ENCODE data around the gene CCDC177.

- TF ChIP-seq CTCF (IDR thresholded peaks at IDR 0.05; ENCODE audit: poor library complexity, severe bottlenecking) (no peak), POLR2AphosphoS5 (IDR thresholded peaks at IDR 0.05) (no peak), EZH2 (IDR thresholded peaks at IDR 0.05; ENCODE audit: borderline replicate concordance, insufficient read depth, low read length, poor library complexity, severe bottlenecking) (no peak)
- TF ChIP-seq, protein P1, sequence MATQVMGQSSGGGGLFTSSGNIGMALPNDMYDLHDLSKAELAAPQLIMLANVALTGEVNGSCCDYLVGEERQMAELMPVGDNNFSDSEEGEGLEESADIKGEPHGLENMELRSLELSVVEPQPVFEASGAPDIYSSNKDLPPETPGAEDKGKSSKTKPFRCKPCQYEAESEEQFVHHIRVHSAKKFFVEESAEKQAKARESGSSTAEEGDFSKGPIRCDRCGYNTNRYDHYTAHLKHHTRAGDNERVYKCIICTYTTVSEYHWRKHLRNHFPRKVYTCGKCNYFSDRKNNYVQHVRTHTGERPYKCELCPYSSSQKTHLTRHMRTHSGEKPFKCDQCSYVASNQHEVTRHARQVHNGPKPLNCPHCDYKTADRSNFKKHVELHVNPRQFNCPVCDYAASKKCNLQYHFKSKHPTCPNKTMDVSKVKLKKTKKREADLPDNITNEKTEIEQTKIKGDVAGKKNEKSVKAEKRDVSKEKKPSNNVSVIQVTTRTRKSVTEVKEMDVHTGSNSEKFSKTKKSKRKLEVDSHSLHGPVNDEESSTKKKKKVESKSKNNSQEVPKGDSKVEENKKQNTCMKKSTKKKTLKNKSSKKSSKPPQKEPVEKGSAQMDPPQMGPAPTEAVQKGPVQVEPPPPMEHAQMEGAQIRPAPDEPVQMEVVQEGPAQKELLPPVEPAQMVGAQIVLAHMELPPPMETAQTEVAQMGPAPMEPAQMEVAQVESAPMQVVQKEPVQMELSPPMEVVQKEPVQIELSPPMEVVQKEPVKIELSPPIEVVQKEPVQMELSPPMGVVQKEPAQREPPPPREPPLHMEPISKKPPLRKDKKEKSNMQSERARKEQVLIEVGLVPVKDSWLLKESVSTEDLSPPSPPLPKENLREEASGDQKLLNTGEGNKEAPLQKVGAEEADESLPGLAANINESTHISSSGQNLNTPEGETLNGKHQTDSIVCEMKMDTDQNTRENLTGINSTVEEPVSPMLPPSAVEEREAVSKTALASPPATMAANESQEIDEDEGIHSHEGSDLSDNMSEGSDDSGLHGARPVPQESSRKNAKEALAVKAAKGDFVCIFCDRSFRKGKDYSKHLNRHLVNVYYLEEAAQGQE (IDR thresholded peaks at IDR 0.05; ENCODE audit: borderline replicate concordance): no peak
Observed at GRCh38 chr14:69613312-69614073, 38.8 kb upstream of the CCDC177 start.
